GM10266 (cell line): ENCODE data around the gene HSBP1.

Experiments
- DNase-seq: peaks from one replicate; pipeline ENCODE4 v3.0.0; 2012; ENCODE audit errors: extremely low spot score
- TF ChIP-seq, protein P1 (sequence below): IDR thresholded peaks from 2 replicates; pipeline ENCODE4 v1.5.1; 2012; ENCODE audit warnings: mild to moderate bottlenecking, low read depth; ENCODE audit not compliant: control insufficient read depth, insufficient read depth; ENCODE audit errors: missing control alignments

The HSBP1 gene

DNA sequence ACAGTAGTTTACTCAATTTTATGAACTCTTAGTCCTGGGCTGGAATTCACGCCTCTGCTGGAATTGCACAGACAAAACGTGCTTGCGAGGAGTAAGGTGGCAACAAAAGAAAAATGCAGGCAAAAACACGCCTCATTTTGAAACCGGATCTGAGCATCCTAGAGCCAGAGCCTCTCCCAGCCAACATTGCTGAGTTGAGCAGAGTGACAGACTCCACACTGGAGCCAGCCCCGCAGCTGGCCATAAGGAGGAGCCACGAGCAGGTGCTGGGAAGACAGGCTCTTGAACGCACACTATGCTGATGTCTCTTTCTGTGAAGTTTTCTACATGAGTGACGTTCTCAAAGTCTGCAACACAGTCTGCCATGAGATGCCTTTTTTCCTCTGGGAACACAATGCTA lies 14.6 kb upstream of the HSBP1 start:
- TF ChIP-seq, protein P1, sequence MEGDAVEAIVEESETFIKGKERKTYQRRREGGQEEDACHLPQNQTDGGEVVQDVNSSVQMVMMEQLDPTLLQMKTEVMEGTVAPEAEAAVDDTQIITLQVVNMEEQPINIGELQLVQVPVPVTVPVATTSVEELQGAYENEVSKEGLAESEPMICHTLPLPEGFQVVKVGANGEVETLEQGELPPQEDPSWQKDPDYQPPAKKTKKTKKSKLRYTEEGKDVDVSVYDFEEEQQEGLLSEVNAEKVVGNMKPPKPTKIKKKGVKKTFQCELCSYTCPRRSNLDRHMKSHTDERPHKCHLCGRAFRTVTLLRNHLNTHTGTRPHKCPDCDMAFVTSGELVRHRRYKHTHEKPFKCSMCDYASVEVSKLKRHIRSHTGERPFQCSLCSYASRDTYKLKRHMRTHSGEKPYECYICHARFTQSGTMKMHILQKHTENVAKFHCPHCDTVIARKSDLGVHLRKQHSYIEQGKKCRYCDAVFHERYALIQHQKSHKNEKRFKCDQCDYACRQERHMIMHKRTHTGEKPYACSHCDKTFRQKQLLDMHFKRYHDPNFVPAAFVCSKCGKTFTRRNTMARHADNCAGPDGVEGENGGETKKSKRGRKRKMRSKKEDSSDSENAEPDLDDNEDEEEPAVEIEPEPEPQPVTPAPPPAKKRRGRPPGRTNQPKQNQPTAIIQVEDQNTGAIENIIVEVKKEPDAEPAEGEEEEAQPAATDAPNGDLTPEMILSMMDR = no peak

DNA sequence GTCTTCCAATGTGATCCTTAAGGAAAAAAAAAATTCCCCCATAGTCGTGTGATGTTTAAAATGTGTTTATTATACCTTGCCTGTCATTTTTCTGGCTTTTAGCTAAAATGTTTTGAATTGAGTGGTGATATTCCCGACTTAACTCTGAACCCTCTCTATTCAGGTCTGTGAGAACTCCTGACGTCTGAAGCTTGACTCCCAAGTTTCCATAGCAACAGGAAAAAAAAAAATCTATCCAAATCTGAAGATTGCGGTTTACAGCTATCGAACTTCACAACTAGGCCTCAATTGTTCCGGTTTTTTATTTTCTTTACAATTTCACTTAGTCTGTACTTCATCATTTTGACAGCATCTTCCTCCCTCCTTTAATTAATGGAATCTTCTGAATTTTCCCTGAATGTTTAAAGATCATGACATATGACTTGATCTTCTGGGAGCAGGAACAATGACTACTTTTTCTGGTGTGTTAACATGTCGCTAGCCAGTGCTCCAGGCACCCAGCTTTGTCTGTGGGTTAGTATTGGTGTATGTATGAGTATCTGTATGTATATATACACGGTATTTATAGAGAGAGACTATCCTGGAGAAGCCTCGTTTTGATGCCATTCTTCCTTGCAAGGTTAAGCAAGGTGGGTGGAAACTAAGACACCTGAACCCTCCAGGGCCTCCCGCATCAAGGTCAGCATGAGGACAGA lies 12.8 kb upstream of the HSBP1 start:
- TF ChIP-seq, protein P1 = no peak
- DNase-seq = no peak

More for the DNA sequence above, 14.6 kb upstream of the HSBP1 start:
- no peak for DNase-seq

DNA sequence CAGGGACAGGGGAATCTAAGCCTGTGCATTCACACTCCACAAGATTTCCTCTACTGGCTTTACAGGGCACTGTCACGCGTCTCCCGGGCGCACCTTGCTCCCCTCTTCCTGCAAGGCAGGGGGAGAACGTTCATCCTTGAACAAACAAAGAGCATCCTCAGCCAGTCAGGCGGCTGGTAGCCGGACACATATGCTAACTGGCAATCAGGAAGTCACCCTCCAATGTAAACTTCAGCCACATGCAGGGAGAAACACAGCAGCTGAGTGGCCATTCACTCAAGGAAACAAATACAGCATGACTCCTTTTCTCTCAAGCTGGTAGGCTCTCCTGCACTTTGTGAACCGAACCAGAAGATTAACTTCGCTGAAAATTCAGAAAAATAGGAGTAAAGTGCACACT lies 10.8 kb upstream of the HSBP1 start:
- DNase-seq = no peak
- TF ChIP-seq, protein P1 = no peak

DNA sequence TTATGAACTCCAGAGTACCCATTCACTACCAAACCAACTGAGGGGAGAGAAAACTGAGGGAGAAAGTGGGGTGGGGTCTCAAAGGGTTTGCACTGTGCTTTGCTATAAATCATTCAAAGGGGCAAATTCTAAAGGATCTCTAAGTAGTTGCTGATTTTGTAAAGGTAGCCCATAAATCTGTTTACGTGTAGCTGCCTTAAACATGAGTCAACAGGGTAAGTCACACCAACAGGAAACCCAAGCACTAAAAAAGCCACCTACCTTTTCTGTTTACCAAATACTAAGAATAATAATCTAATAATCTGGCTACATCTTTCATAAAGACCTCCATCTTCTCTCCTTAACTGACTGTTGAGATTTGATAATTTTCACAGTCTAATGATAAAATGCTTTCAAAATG lies 8.4 kb upstream of the HSBP1 start:
- DNase-seq = no peak

DNA sequence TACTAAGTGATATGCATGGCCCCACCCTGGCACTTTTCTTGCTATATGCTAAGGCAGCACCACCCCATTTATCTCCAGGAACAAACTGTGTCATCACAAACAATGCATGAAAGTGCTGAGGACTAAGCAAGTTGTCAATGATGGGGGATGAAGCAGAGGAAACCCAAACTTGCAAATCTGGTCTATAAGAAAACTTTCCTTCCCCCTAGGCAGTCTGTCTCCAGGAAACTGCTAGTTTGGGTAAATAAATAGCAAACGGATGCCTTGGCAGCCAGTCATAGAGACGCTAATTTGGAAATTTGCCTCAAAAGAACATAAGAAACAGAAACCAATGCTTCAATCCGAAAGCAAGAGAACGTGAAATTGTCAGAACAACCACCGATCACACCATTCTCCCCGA lies 5.6 kb upstream of the HSBP1 start:
- DNase-seq = no peak
- TF ChIP-seq, protein P1 = no peak

More for the DNA sequence above, 8.4 kb upstream of the HSBP1 start:
- TF ChIP-seq, protein P1 = no peak

DNA sequence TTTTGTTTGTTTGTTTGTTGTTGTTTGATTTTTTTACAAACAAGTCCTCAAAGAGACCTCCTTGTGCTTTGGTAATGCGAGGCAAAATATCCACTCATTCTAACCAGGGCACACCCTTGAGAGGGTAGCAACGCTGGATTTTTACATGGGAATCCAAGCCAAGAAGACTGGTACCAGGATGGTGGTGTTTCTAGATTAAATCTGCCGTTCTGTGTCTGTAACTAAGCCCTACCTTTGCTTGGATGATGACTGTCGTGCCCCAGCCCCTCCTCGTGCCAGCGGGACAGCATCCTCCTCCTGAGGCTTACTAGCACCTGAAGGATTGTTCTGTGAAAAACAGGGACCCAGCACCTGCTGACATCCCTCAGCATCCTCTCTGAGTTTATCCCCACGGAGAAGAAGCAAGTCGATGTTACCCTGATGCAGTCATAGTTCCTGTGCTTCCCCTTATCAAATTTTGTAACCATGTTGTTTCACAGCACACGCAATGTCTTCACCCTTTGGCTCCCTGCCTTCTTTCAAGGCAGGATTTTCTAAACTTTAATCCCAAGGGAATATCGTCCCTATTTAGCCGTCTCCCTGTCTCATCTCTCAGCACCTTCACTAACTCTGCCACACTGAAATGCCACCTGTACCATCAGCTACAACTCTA lies 5.1 kb upstream of the HSBP1 start:
- TF ChIP-seq, protein P1 = no peak
- no peak for DNase-seq

DNA sequence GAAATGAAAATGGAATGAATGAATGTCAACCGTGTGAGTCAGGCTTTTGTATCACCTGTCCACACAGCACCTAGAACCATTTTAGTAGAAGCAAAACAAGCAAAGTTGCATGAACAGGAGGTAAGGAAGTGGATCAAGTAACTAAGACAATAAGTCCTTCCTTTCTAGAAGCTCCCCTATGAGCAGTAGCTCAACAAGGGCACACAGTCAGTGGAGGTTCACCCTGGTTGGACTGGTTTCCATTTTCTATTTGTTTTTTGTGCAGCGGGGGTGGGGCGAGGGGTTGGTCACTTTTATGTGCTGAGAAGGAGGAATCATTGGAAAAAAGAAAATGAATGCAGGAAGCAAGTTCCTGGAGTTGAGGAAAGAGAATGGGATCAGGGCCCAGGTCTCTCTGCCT lies 4.0 kb upstream of the HSBP1 start:
- TF ChIP-seq, protein P1 = no peak
- no peak for DNase-seq
